ENCODE data around the gene GTPBP3.
A peak's percentile ranks its signal among the peaks of the same experiment; 100 is the strongest.
"Not testable (repeated sequence)": the region's sequence is repeated elsewhere in the genome, so short reads cannot be mapped to it uniquely, and the experiment has no call there.

Gene GTPBP3

GRCh38 chr19:17363852-17364605 is 26.7 kb downstream of the GTPBP3 start:
- in situ Hi-C loops (cut with HindIII; ENCODE audit: low pct_ligation_motif_present, low pct_unique_long_range_greater_than_20kb, low sequenced_read_pairs); DNase-seq: not testable (repeated sequence)

GRCh38 chr19:17365361-17365760 is 28.0 kb downstream of the GTPBP3 start:
- in situ Hi-C loops (cut with HindIII; ENCODE audit: low pct_ligation_motif_present, low pct_unique_long_range_greater_than_20kb, low sequenced_read_pairs), result no loop called here
- no peak for DNase-seq

- in situ Hi-C loops (cut with HindIII; ENCODE audit: low pct_ligation_motif_present, low pct_unique_long_range_greater_than_20kb, low sequenced_read_pairs), result no loop called here
- DNase-seq, result no peak
Observed at GRCh38 chr19:17370026-17370587, 32.8 kb downstream of the GTPBP3 start.

- no peak for DNase-seq
Observed at GRCh38 chr19:17376935-17377600, 39.7 kb downstream of the GTPBP3 start, which contains the start of gene PLVAP. Gene PLVAP (minus strand): TSS chr19:17377342. CDS start chr19:17377288, 54 bp downstream.

GRCh38 chr19:17378271-17378670 is 40.9 kb downstream of the GTPBP3 start:
- no peak for DNase-seq

More at GRCh38 chr19:17376935-17377600, 39.7 kb downstream of the GTPBP3 start, which contains the start of gene PLVAP:
- in situ Hi-C loops (cut with HindIII; ENCODE audit: low pct_ligation_motif_present, low pct_unique_long_range_greater_than_20kb, low sequenced_read_pairs), result no loop called here

GRCh38 chr19:17379221-17379631 is 41.9 kb downstream of the GTPBP3 start:
- DNase-seq, result no peak
- in situ Hi-C loops (cut with HindIII; ENCODE audit: low pct_ligation_motif_present, low pct_unique_long_range_greater_than_20kb, low sequenced_read_pairs), result no loop called here

More at GRCh38 chr19:17378271-17378670, 40.9 kb downstream of the GTPBP3 start:
- in situ Hi-C loops (cut with HindIII; ENCODE audit: low pct_ligation_motif_present, low pct_unique_long_range_greater_than_20kb, low sequenced_read_pairs), result no loop called here

- in situ Hi-C loops (cut with HindIII; ENCODE audit: low pct_ligation_motif_present, low pct_unique_long_range_greater_than_20kb, low sequenced_read_pairs), result no loop called here
- DNase-seq, result no peak
Observed at GRCh38 chr19:17380426-17381138, 43.2 kb downstream of the GTPBP3 start.

- in situ Hi-C loops (cut with HindIII; ENCODE audit: low pct_ligation_motif_present, low pct_unique_long_range_greater_than_20kb, low sequenced_read_pairs), result no loop called here
- peak; percentile 41 for DNase-seq
Observed at GRCh38 chr19:17385878-17386611, 48.7 kb downstream of the GTPBP3 start.

- no peak for DNase-seq
- in situ Hi-C loops (cut with HindIII; ENCODE audit: low pct_ligation_motif_present, low pct_unique_long_range_greater_than_20kb, low sequenced_read_pairs), result no loop called here
Observed at GRCh38 chr19:17389288-17389687, 51.9 kb downstream of the GTPBP3 start.

GRCh38 chr19:17389957-17390664 is 52.8 kb downstream of the GTPBP3 start:
- no peak for DNase-seq
- in situ Hi-C loops (cut with HindIII; ENCODE audit: low pct_ligation_motif_present, low pct_unique_long_range_greater_than_20kb, low sequenced_read_pairs), result no loop called here

GRCh38 chr19:17390665-17391370 is 53.5 kb downstream of the GTPBP3 start:
- peak; percentile 88 for DNase-seq
- in situ Hi-C loops (cut with HindIII; ENCODE audit: low pct_ligation_motif_present, low pct_unique_long_range_greater_than_20kb, low sequenced_read_pairs), result no loop called here

- DNase-seq, result no peak
- in situ Hi-C loops (cut with HindIII; ENCODE audit: low pct_ligation_motif_present, low pct_unique_long_range_greater_than_20kb, low sequenced_read_pairs), result no loop called here
Observed at GRCh38 chr19:17391371-17392151, 54.2 kb downstream of the GTPBP3 start.

Data from ACHN (cell line).